Stimulated activated CD8-positive, alpha-beta memory T cell treated with anti-CD3 and anti-CD28 coated beads, Interleukin-2, amount 100 ng/mL, for 1 hour (primary cell): ENCODE measurements around the gene RPL39.
"Not testable (repeated sequence)": the region's sequence is repeated elsewhere in the genome, so short reads cannot be mapped to it uniquely, and the experiment has no call there.

Experiments
- DNase-seq, 2 donors: peaks; one replicate each; pipeline ENCODE4 v3.0.0-alpha.2; 2020; ENCODE audit warnings: low read depth in 2 of 2

Gene RPL39

GRCh38 chrX:119791437-119792231, at the start of gene RPL39:
TSS of gene RPL39 (minus strand) at chrX:119791630. CDS start at chrX:119791576, 54 bp downstream.
- DNase-seq = peak; percentile 54 to 58

GRCh38 chrX:119833905-119834304, 42.5 kb upstream of the RPL39 start:
- DNase-seq = no peak

GRCh38 chrX:119828446-119828845, 37.0 kb upstream of the RPL39 start:
- no peak for DNase-seq

GRCh38 chrX:119826399-119826959, 35.0 kb upstream of the RPL39 start:
- no peak for DNase-seq

- not testable (repeated sequence) for DNase-seq
These were observed 32.8 kb upstream of the RPL39 start for GRCh38 chrX:119824221-119824620.

- DNase-seq = not testable (repeated sequence)
These were observed 30.3 kb upstream of the RPL39 start for GRCh38 chrX:119821703-119822102.

GRCh38 chrX:119817130-119817690, 25.8 kb upstream of the RPL39 start:
- no peak for DNase-seq

- no peak for DNase-seq
These were observed 24.9 kb upstream of the RPL39 start for GRCh38 chrX:119816300-119816699.

GRCh38 chrX:119809185-119809666, 17.8 kb upstream of the RPL39 start:
- no peak for DNase-seq

GRCh38 chrX:119808461-119808860, 17.0 kb upstream of the RPL39 start:
- not testable (repeated sequence) for DNase-seq

- no peak for DNase-seq
These were observed 11.1 kb upstream of the RPL39 start for GRCh38 chrX:119802546-119802945.

- no peak for DNase-seq
These were observed 10.1 kb upstream of the RPL39 start for GRCh38 chrX:119801253-119802221.

- DNase-seq = peak; percentile 1 to 6
These were observed 423 bp downstream of the RPL39 start for GRCh38 chrX:119790977-119791436.

- DNase-seq = peak in 1 of 2 donors; percentile 12
These were observed 6.5 kb downstream of the RPL39 start for GRCh38 chrX:119784747-119785446.

GRCh38 chrX:119783026-119783425, 8.4 kb downstream of the RPL39 start:
- DNase-seq = no peak

- DNase-seq = no peak
These were observed 12.6 kb downstream of the RPL39 start for GRCh38 chrX:119778829-119779228.

- no peak for DNase-seq
These were observed 15.8 kb downstream of the RPL39 start for GRCh38 chrX:119775517-119776238.

GRCh38 chrX:119769388-119769787, 22.0 kb downstream of the RPL39 start:
- DNase-seq = not testable (repeated sequence)

- DNase-seq = not testable (repeated sequence)
These were observed 23.0 kb downstream of the RPL39 start for GRCh38 chrX:119768436-119768835.

- no peak for DNase-seq
These were observed 27.5 kb downstream of the RPL39 start for GRCh38 chrX:119763836-119764387.
